H1 (cell line): ENCODE data around the gene RAB22A. TPM values are rescaled to one million over a fixed set of nuclear protein-coding genes. Genes with fewer than 3 reads are reported as not detected.
A peak's percentile ranks its signal among the peaks of the same experiment; 100 is the strongest.

Experiments
- CTCF ChIA-PET: fragments of 300-600 bp; sonication (Branson Sonifier 250); formaldehyde crosslinking; loops from one replicate; lab custom pipeline; 2021; ENCODE audit not compliant: partially characterized antibody; lab: Charles Lee
- POLR2A ChIA-PET: fragments of 300-600 bp; sonication (Branson Sonifier 250); formaldehyde crosslinking; loops from one replicate; lab custom pipeline; 2021; ENCODE audit warnings: inconsistent platforms; ENCODE audit not compliant: partially characterized antibody; lab: Charles Lee
- DNase-seq, 2 experiments: peaks; one replicate each; pipeline versions ENCODE4 v3.0.0 to v3.0.0-alpha.2; 2010 to 2022; ENCODE audit warnings: low spot score in 2 of 2, low read depth in 1 of 2, mixed read lengths in 1 of 2
- FAIRE-seq: peaks from 2 replicates; lab custom pipeline; 2011; peaks lifted over from hg19 to GRCh38; lab: Jason Lieb, UNC
- H2AFZ ChIP-seq: 2 replicates; pipeline ENCODE4 v1.8.1; 2012; ENCODE audit warnings: low read length, inconsistent platforms
- H2AK5ac ChIP-seq: 2 replicates; pipeline ENCODE4 v1.6.1; 2013; ENCODE audit warnings: low read depth, low read length
- H2BK120ac ChIP-seq: replicated peaks from 2 replicates; pipeline ENCODE3; 2013; ENCODE audit warnings: low read depth, low read length, inconsistent platforms
- H2BK12ac ChIP-seq: 2 replicates; pipeline ENCODE4 v1.6.1; 2013; ENCODE audit warnings: low read depth, low read length
- H2BK15ac ChIP-seq: 2 replicates; pipeline ENCODE4 v1.6.1; 2013; ENCODE audit warnings: low read length
- H2BK20ac ChIP-seq: 2 replicates; pipeline ENCODE4 v1.6.1; 2013; ENCODE audit warnings: low read length
- H2BK5ac ChIP-seq: 2 replicates; pipeline ENCODE4 v1.6.1; 2013; ENCODE audit warnings: low read depth, low read length
- H3K14ac ChIP-seq: 2 replicates; pipeline ENCODE4 v1.6.1; 2013; ENCODE audit warnings: inconsistent platforms; ENCODE audit not compliant: insufficient read length
- H3K18ac ChIP-seq: 2 replicates; pipeline ENCODE4 v1.6.1; 2013; ENCODE audit warnings: low read length; ENCODE audit errors: extremely low read depth
- H3K23ac ChIP-seq: 2 replicates; pipeline ENCODE4 v1.6.1; 2013; ENCODE audit warnings: inconsistent platforms; ENCODE audit not compliant: insufficient read length
- H3K23me2 ChIP-seq: 2 replicates; pipeline ENCODE4 v1.6.1; 2013; ENCODE audit warnings: low read depth, low read length
- H3K27ac ChIP-seq: 2 replicates; pipeline ENCODE4 v1.6.1; 2011; ENCODE audit warnings: low read depth, low read length, inconsistent platforms
- H3K27me3 ChIP-seq, 4 experiments: replicated peaks in 1 of 4; 1 replicate in 1 of 4; 2 replicates in 3 of 4; pipeline versions ENCODE4 v1.6.1 to v1.8.1; 2011 to 2013; ENCODE audit warnings: low read length in 3 of 4, mild to moderate bottlenecking in 3 of 4, inconsistent platforms in 2 of 4, mixed read lengths in 2 of 4, moderate library complexity in 1 of 4; ENCODE audit not compliant: control insufficient read depth in 3 of 4, insufficient read depth in 3 of 4; ENCODE audit errors: extremely low read depth in 1 of 4
- H3K36me3 ChIP-seq, 4 experiments: 2 replicates each; pipeline versions ENCODE4 v1.6.1 to v1.8.1; 2011 to 2013; ENCODE audit warnings: mild to moderate bottlenecking in 4 of 4, low read length in 3 of 4, moderate library complexity in 2 of 4, control low read depth in 1 of 4, inconsistent platforms in 1 of 4; ENCODE audit not compliant: insufficient read depth in 4 of 4, control insufficient read depth in 2 of 4
- H3K4ac ChIP-seq: replicated peaks from 2 replicates; pipeline ENCODE3; 2013; ENCODE audit warnings: low read length, low read depth, mixed read lengths, inconsistent platforms; ENCODE audit not compliant: insufficient read length
- H3K4me1 ChIP-seq, 4 experiments: replicated peaks in 1 of 4; 1 replicate in 1 of 4; 2 replicates in 3 of 4; pipeline versions ENCODE4 v1.6.1 to v1.8.1; 2011 to 2013; ENCODE audit warnings: low read length in 3 of 4, inconsistent platforms in 2 of 4, mixed read lengths in 1 of 4; ENCODE audit not compliant: insufficient read depth in 4 of 4, control insufficient read depth in 3 of 4
- H3K4me2 ChIP-seq, 2 experiments: 2 replicates each; pipeline versions ENCODE4 v1.6.1 to v1.8.1; 2011 to 2013; ENCODE audit warnings: low read depth in 2 of 2, low read length in 2 of 2, control low read depth in 1 of 2, inconsistent platforms in 1 of 2, mild to moderate bottlenecking in 1 of 2; ENCODE audit not compliant: insufficient read depth in 1 of 2
- H3K4me3 ChIP-seq, 4 experiments: fragments of 200-600, 300-600 bp in 1 of 4; sonication (generic), shearing (Covaris generic), sonication (Bioruptor Twin) in 1 of 4; 2 replicates each; pipeline versions ENCODE4 v1.5.1 to v1.8.1; 2011 to 2016; ENCODE audit warnings: low read length in 4 of 4, low read depth in 3 of 4, control low read depth in 2 of 4, inconsistent platforms in 2 of 4, mild to moderate bottlenecking in 2 of 4, mixed read lengths in 1 of 4, moderate library complexity in 1 of 4; ENCODE audit not compliant: insufficient read depth in 2 of 4; ENCODE audit errors: extremely low read depth in 1 of 4
- H3K56ac ChIP-seq: replicated peaks from 2 replicates; pipeline ENCODE3; 2013; ENCODE audit warnings: low read depth, mild to moderate bottlenecking, mixed read lengths, low read length, inconsistent platforms; ENCODE audit not compliant: insufficient read length
- H3K79me1 ChIP-seq: 2 replicates; pipeline ENCODE4 v1.6.1; 2013; ENCODE audit warnings: low read depth, low read length, control low read depth
- H3K79me2 ChIP-seq, 2 experiments: 2 replicates each; pipeline versions ENCODE4 v1.6.1 to v1.8.1; 2012 to 2013; ENCODE audit warnings: low read length in 2 of 2, mild to moderate bottlenecking in 2 of 2, inconsistent platforms in 1 of 2; ENCODE audit not compliant: insufficient read depth in 2 of 2, control insufficient read depth in 1 of 2
- H3K9ac ChIP-seq, 4 experiments: replicated peaks in 1 of 4; 1 replicate in 1 of 4; 2 replicates in 3 of 4; pipeline versions ENCODE4 v1.6.1 to v1.8.1; 2011 to 2013; ENCODE audit warnings: low read depth in 3 of 4, low read length in 3 of 4, control low read depth in 2 of 4, mild to moderate bottlenecking in 2 of 4, moderate library complexity in 2 of 4, inconsistent platforms in 1 of 4; ENCODE audit errors: extremely low read depth in 1 of 4
- H3K9me3 ChIP-seq, 2 experiments: 2 replicates each; pipeline versions ENCODE4 v1.6.1 to v1.8.1; 2012 to 2013; ENCODE audit warnings: mild to moderate bottlenecking in 2 of 2, moderate library complexity in 2 of 2, control low read depth in 1 of 2, inconsistent platforms in 1 of 2, low read depth in 1 of 2, low read length in 1 of 2, mixed read lengths in 1 of 2; ENCODE audit not compliant: insufficient read depth in 2 of 2
- H4K20me1 ChIP-seq, 2 experiments: replicated peaks in 1 of 2; 2 replicates each; pipeline versions ENCODE3 to v1.8.1; 2011 to 2013; ENCODE audit warnings: inconsistent platforms in 2 of 2, low read length in 2 of 2, mild to moderate bottlenecking in 1 of 2; ENCODE audit not compliant: insufficient read depth in 2 of 2, control insufficient read depth in 1 of 2
- H4K5ac ChIP-seq: 2 replicates; pipeline ENCODE4 v1.6.1; 2013; ENCODE audit warnings: low read length, low read depth, mixed read lengths, inconsistent platforms; ENCODE audit not compliant: insufficient read length
- H4K8ac ChIP-seq: 2 replicates; pipeline ENCODE4 v1.8.0; 2013; ENCODE audit warnings: mild to moderate bottlenecking, moderate library complexity, low read length, inconsistent platforms; ENCODE audit not compliant: insufficient read depth; ENCODE audit errors: extremely low read depth
- H4K91ac ChIP-seq: replicated peaks from 2 replicates; pipeline ENCODE3; 2013; ENCODE audit warnings: low read length, mixed read lengths, inconsistent platforms; ENCODE audit not compliant: insufficient read length
- BACH1 ChIP-seq: IDR thresholded peaks from 2 replicates; pipeline ENCODE4 v1.6.1; 2012; ENCODE audit warnings: low read length, improper control_type of control experiment
- CREB1 ChIP-seq: IDR thresholded peaks from 2 replicates; pipeline ENCODE4 v1.6.1; 2012; ENCODE audit warnings: inconsistent platforms
- HDAC2 ChIP-seq, 2 experiments: fragments of 300-600 bp in 1 of 2; sonication (generic) in 1 of 2; IDR thresholded peaks; 2 replicates each; pipeline ENCODE4 v1.6.1; 2011 to 2012; ENCODE audit warnings: low read depth in 2 of 2, low read length in 2 of 2, mild to moderate bottlenecking in 2 of 2, moderate library complexity in 2 of 2, borderline replicate concordance in 1 of 2, inconsistent platforms in 1 of 2
- HDAC6 ChIP-seq: IDR thresholded peaks from one replicate; pipeline ENCODE4 v1.7.1; 2012; ENCODE audit warnings: low read depth, mild to moderate bottlenecking, inconsistent platforms, low read length, moderate library complexity
- NRF1 ChIP-seq: IDR thresholded peaks from 2 replicates; pipeline ENCODE4 v1.6.1; 2011; ENCODE audit warnings: mild to moderate bottlenecking, low read depth, low read length, improper control_type of control experiment
- RFX5 ChIP-seq: IDR thresholded peaks from 2 replicates; pipeline ENCODE4 v1.6.1; 2011; ENCODE audit warnings: low read depth, low read length, improper control_type of control experiment, borderline replicate concordance
- SAP30 ChIP-seq: fragments of 300-600 bp; sonication (generic); IDR thresholded peaks from 2 replicates; pipeline ENCODE4 v1.7.1; 2012; ENCODE audit warnings: low read length, moderate library complexity, mild to moderate bottlenecking, inconsistent platforms; ENCODE audit not compliant: insufficient read depth, insufficient replicate concordance
- SIN3A ChIP-seq, 2 experiments: IDR thresholded peaks in 1 of 2; conservative IDR thresholded peaks in 1 of 2; 2 replicates each; pipeline ENCODE4 v1.6.1; 2011 to 2012; ENCODE audit warnings: low read length in 2 of 2, improper control_type of control experiment in 1 of 2, low read depth in 1 of 2, mild to moderate bottlenecking in 1 of 2
- WGBS, 2 experiments: shearing (Covaris generic) in 1 of 2; methylation state at CpG; one replicate each; pipeline versions ENCODE4 v1.1.6 to v1.1.7; 2013 to 2015; ENCODE audit warnings: low lambda C conversion rate in 2 of 2, mixed read lengths in 2 of 2, inconsistent platforms in 1 of 2, low coverage in 1 of 2, missing lambda C conversion rate in 1 of 2; ENCODE audit not compliant: insufficient replicate concordance in 2 of 2, insufficient coverage in 1 of 2, insufficient read length in 1 of 2; ENCODE audit errors: extremely low coverage in 1 of 2, missing lambda C conversion rate in 1 of 2; 5-methylcytosine and 5-hydroxymethylcytosine counted together
- polyA plus RNA-seq, 7 experiments: library from polyadenylated mRNA; depleted of rRNA in 3 of 7; stranded (reverse) in 5 of 7; unstranded in 2 of 7; fragments of >200 nt in 5 of 7; fragments of 200-250 nt in 2 of 7; gene quantifications; 1 replicate in 5 of 7; 2 replicates in 1 of 7; 4 replicates in 1 of 7; pipeline versions ENCODE4 v1.2.1 to v1.2.3, GENCODE V29; 2011 to 2013; ENCODE audit warnings: missing spikeins in 2 of 7, mixed read lengths in 2 of 7
- total RNA-seq: library from RNA; stranded (reverse); fragmentation: NEBNext Ultra II Directional; extraction: Animal tissue kit (Norgen Biotek cat#: 25700); gene quantifications from 2 replicates; pipeline ENCODE4 v1.2.1, GENCODE V29; 2021

The RAB22A gene
- total and polyA plus RNA-seq, 2 of the 8 experiments (the other 6 are each of a cell fraction or from before 2014, with no cell fraction given): 3.1 to 6.6 TPM

DNA sequence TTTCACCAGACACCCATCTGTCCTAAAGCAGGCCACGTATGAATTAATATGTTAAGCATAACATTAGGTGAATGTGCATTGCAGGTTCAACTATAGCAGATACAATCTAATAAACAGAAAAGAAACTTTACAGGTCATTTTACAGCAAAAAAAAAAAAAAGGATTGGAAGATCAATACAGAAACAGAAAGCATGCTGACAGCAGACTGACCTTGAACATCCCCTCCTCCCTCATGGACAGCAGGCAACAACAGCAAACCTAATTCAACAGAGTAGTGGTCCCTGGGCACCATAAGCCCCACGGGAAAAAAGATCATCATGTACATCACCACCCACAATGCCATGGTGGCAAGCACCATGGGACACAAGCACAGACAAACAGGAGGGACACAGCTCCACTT lies 12.1 kb upstream of the RAB22A start:
- no peak overlapping the region for H2AFZ ChIP-seq
- no peak overlapping the region for H2BK5ac ChIP-seq
- TF ChIP-seq HDAC6 (no peak), HDAC2 (IDR thresholded peaks at IDR 0.05; ENCODE audit: borderline replicate concordance in 1 of 2, low read depth in 2 of 2, low read length in 2 of 2) (no peak), NRF1 (no peak), RFX5 (no peak), CREB1 (no peak), SIN3A (conservative IDR thresholded peaks at IDR 0.05 in 1 of 2, IDR thresholded peaks at IDR 0.05 in 1 of 2; ENCODE audit: low read depth in 1 of 2, low read length in 2 of 2) (no peak), BACH1 (no peak), SAP30 (no peak)
- H3K9ac ChIP-seq: no peak overlapping the region
- peak overlapping the region; percentile 17; the same call in 1 of the 2 replicates for H2AK5ac ChIP-seq
- DNase-seq: no peak
- ChIA-PET CTCF (interaction anchor here (1.2 kb wide), 1 partner anchor 64 kb away, joined by 3 read pairs; no protein-coding TSS in a partner anchor), POLR2A (interaction anchor here (1.5 to 2.4 kb wide), 2 partner anchors 8 to 14 kb away, joined by 3 to 5 read pairs; no protein-coding TSS in a partner anchor)
- peaks cover 0 to 17% of the 10 kb centered on the region in 2 experiments; a peak in 2 of 4 replicates for H3K79me2 ChIP-seq
- no peak overlapping the region for H3K14ac ChIP-seq
- no peak overlapping the region for H3K56ac ChIP-seq
- H2BK20ac ChIP-seq: no peak overlapping the region
- H3K23me2 ChIP-seq: no peaks in the 10 kb centered on the region
- no peak overlapping the region for H3K27ac ChIP-seq
- H3K4me2 ChIP-seq: no peak overlapping the region
- H4K5ac ChIP-seq: no peak overlapping the region
- H3K4me3 ChIP-seq: no peak overlapping the region
- FAIRE-seq: no peak
- H3K27me3 ChIP-seq: no peaks in the 10 kb centered on the region
- no peak overlapping the region for H2BK120ac ChIP-seq
- no peaks in the 10 kb centered on the region for H3K9me3 ChIP-seq
- no peak overlapping the region for H4K8ac ChIP-seq
- no peak overlapping the region for H4K91ac ChIP-seq
- peaks cover 0 to 2% of the 10 kb centered on the region in 2 experiments for H4K20me1 ChIP-seq
- peak overlapping the region; percentile 35; the same call in 1 of the 2 replicates for H2BK12ac ChIP-seq
- 72% methylated on average over 2 of the region's 2 CpGs; no CpG with 5 or more reads in 1 of the 2 experiments for whole genome bisulfite sequencing, 2 experiments
- peaks cover 0 to 4% (median 2%) of the 10 kb centered on the region in 4 experiments; a peak in 3 of 7 replicates for H3K4me1 ChIP-seq
- H3K4ac ChIP-seq: no peak overlapping the region
- no peak overlapping the region for H2BK15ac ChIP-seq
- no peaks in the 10 kb centered on the region; the same call in 1 of the 2 replicates for H3K79me1 ChIP-seq
- no peaks in the 10 kb centered on the region; a peak in 1 of 8 replicates for H3K36me3 ChIP-seq
- H3K18ac ChIP-seq: no peak overlapping the region
- no peak overlapping the region for H3K23ac ChIP-seq
